HL-60 (cell line): Measurements from ENCODE around the gene NHSL1.

Experiments used
- POLR2AphosphoS5 ChIP-seq: IDR thresholded peaks from 2 replicates; pipeline ENCODE4 v1.6.1; 2012; ENCODE audit warnings: low read depth
- TF ChIP-seq, protein P1 (sequence below): IDR thresholded peaks from one replicate; pipeline ENCODE4 v1.5.1; 2011; ENCODE audit warnings: low read length, control low read depth, inconsistent platforms; ENCODE audit not compliant: insufficient read depth

DNA sequence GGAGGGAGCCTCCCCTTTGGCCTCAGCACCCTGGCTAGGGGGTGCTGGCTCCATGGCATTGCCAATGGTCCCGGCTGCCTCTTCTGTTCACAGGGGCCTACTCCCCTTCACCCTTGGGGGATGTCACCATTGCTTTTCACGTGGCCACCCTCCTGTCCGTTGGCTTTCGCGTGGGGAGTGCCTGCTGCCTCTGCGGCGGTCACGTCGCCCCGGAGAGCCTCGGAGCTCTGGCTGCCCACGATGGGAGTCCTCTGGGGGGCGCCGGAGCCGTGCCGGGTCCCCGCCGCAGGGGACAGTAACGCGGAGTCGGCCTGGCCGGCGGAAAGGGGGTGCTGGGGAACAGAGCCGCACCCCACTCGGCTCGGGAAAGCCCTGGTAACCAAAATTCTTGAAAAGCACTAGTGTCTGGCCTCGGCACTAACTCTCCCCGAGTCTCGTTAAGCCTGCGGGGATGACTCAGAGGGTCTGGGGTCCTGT, 95.9 kb downstream of the NHSL1 start:
- TF ChIP-seq, protein P1, sequence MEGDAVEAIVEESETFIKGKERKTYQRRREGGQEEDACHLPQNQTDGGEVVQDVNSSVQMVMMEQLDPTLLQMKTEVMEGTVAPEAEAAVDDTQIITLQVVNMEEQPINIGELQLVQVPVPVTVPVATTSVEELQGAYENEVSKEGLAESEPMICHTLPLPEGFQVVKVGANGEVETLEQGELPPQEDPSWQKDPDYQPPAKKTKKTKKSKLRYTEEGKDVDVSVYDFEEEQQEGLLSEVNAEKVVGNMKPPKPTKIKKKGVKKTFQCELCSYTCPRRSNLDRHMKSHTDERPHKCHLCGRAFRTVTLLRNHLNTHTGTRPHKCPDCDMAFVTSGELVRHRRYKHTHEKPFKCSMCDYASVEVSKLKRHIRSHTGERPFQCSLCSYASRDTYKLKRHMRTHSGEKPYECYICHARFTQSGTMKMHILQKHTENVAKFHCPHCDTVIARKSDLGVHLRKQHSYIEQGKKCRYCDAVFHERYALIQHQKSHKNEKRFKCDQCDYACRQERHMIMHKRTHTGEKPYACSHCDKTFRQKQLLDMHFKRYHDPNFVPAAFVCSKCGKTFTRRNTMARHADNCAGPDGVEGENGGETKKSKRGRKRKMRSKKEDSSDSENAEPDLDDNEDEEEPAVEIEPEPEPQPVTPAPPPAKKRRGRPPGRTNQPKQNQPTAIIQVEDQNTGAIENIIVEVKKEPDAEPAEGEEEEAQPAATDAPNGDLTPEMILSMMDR = no peak
- TF ChIP-seq POLR2AphosphoS5 = no peak
